ENCODE data around the gene DOCK6.
"Not testable (repeated sequence)": the region's sequence is repeated elsewhere in the genome, so short reads cannot be mapped to it uniquely, and the experiment has no call there.

Gene DOCK6

DNA sequence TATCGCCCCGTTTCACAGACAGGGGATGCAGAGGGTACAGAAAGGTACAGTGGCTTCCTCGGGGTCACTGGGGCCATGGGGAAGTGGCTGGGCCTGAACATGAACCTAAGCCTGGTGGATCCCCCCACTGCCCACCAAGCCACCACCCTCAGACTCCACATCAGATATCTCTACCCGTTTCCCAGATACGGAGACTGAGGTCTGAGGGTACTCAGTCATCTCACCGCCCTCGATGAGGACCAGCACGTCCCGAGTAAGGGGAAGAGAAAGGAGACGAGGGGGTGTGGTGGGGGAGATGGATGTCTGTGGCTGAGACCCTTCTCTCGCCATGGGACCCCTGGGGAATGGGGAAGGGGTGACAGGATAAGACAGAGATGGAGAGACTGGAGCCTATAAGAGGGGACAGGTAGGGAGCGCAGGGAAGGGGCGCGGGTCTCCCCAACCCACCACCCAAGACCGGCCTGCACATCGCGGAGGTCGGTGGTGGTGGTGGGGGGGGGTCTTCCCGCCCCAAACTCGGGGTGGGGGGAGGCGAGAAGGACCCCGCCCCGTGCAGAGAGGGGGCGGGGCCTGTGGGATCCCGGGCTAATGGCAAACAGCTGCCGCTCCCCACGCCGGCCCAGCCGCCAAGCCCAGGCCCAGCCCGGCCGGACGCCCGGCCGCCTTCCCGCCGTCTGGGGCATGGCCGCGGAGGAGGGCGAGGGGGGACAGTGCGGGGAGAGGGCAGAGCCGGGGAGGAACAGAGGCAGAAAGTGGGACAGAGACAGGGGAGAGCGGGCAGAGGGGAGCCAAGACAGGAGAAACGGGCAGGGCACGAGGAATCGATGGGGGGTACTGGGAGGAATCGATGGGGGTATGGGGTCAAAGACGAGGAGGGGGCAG lies 65.7 kb downstream of the DOCK6 start:
- no peak for DNase-seq

DNA sequence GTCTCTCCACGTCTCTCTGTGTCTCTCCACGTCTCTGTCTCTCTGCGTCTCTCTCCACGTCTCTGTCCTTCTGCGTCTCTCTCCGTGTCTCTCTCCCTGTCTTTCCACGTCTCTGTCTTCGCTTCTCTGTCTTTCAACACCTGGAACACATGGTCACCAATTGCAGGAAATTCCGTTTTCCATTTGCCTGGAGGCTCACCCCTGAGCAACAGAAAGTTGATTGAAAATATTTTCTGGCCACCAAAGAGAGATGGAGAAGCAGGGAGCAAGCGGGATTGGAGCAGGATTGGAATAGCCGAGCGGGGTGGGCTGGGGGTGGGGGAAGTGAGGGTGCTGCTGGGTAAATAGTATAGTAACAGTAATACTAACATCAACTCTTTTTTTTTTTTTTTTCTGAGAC lies 66.6 kb downstream of the DOCK6 start:
- DNase-seq, result no peak

DNA sequence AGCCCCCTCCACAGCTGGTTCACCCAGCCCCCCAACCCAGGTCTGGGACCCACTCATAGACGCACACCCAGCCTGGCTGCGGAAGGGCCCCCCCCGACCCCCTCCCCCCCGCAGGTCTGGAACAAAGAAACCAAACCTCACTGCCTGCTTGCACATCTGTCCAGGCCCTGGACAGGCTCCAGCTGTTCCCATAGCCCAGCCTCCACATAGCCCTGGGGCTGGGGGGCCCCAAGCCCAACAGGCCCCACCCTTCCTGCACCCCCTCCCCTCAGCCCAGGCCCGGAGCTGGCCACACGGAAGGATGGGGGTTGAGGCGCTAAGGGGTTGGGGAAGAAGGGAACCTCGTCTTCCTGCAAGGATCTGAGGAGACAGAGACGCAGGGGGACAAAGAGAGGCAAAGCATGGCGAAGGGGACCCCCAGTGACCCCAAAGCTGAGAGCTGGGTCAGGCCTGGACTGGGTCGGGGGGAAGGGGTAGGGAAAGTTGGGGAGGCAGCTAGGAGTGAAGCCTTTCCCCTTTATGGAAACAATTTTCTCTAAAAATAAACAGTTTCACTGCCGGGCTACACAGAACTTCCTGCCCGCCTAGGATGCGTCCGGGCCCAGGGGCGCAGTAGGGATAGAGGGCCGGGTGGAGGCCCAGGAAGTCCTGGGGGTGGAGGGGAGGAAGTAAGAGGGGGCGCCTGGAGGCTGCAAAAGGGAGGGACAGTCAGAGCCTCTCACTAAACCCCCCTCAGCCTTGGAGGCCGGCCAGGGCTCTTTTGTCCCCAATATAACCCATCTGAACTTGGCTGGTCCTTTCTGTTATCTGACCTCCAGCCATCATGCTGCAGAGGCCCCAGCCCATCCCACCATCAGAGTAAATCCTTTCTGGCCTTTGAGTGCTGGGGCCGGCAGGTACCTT lies 67.4 kb downstream of the DOCK6 start:
- DNase-seq, result no peak

DNA sequence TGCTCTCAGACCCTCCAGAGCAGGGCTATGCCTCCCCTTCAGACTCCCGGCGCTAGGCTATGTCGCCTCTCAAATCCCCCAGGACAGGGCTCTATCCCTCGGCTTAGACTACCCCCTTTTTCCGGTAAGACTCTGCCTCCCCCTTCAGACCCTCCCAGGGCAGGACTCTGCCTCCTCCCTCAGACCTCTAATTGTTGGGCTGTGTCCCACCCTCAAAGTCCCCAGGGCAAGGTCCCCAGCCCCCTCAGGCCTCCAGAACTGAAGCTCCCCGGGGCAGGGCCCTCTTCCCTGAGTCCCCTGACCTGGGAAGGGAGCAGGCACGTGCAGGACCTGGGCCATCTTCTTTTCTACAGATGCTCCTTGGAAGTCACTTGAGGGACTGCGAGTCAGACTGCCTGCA lies 68.2 kb downstream of the DOCK6 start:
- no peak for DNase-seq

DNA sequence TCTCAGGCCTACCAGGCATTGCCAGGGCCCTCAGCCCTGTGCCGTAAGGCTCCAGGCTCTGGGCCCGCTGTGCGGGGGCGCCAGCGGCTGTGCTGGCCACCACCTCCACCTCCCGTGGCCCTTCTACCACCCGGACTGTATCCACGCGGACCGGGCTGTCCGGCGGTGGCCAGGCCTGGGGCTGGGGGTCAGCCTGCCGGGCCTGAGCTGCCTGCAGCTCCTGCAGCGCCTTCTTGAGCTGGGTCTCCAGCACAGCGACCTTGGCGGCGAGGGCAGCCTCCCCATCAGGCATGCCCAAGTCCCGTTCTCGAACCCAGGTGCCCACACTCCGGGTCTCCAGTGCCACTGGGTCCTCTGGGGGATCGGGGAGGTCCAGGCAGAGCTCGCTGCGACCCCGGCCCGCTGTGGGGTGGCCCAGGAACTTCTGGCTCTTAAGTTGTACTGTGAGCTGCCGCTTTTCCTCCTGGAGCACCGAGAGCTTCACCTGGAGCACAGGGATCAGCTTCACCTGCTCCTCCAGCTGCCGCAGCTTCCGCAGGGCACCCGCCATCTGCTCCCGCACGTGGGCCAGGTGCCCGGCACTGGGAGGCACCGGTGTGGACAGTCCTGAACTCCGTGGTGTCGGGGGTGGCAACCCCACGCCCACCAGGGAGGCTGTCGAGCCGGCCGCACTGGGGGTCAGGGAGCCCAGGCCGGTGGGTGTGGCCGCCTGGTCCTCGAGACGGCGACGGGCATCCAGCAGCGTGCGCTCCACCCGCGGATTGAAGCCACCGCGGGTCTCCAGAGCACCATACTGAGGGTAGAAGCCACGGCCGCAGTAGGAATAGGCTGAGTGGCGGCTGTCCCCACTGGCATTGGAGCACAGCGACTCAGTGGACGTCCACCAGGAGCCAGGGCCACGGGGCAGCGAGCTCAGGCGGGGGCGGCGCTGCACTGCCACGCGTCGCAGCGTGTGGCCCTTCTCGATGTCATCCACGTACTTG lies 69.1 kb downstream of the DOCK6 start:
- DNase-seq, result no peak

DNA sequence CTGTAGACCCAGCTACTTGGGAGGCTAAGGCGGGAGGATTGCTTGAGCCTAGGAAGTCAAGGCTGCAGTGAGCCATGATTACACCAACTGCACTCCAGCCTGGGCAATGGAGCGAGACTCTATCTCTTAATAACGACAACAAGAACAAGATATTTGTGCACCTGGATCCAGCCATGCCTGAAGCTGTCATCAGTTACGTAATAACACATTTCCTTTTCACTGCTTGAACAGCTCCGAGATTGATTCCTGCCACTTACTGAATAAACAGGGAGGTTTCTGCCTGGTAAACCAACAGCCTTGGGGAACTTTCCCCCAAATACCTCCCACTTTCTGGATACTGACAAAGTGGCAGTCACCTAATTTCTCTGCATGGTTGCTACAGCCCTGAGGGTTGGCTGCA lies 70.4 kb downstream of the DOCK6 start:
- no peak for DNase-seq

DNA sequence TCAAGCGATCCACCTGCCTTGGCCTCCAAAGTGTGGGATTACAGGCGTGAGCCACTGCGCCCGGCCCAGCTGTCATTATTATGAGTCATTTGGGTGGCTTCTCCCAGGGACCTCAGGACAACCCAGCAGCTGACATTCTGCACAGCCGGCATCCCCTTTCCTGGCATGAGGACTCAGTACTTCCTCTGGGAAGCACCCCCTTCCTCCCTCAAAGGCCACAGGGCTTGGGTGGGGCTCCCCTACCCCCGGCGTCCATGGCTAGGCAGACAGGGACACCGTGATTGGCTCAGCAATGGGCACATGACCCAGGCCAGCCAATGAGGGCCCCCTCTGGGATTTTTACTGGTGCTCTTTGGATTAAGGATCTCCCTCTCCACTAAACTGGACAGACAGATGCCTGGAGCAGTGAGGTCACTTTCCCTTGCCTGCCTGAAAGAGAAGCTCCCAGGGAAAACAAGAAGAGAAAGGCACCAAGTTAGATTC lies 71.0 kb downstream of the DOCK6 start:
- DNase-seq, result no peak

DNA sequence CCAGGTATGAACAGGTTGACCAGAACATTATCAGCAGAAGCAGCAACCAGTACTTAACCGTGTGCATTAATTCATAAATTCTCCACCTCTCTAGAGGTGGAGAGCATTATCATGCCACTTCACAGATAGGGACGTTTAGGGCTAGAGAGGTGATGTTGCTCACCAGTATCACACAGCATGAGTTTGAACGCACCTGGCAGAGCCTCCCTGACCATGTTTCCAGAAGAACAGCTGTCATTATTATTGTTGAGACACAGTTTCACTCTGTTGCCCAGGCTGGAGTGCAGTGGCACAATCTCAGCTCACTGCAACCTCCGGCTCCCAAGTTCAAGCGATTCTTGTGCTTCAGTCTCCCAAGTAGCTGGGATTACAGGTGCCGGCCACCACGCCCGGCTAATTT lies 71.8 kb downstream of the DOCK6 start:
- DNase-seq, result no peak

DNA sequence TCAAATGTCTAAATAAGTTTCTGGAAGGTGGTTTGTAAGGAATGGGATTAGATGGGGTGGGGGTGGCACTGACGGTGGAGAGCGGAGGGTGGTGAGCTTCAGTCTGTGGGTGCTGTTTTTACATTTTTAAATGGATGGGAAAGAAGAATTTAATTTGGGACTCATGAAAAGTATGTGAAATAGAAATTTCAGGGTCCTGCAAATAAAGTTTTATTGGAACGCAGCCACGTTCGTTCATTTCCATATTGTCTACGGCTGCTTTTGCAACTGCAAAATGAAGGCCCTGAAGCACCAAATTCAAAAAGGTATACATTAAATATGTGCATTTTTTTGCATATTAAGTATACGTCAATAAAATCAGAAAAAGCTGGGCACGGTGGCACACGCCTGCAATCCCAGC lies 74.9 kb downstream of the DOCK6 start:
- DNase-seq, result no peak

DNA sequence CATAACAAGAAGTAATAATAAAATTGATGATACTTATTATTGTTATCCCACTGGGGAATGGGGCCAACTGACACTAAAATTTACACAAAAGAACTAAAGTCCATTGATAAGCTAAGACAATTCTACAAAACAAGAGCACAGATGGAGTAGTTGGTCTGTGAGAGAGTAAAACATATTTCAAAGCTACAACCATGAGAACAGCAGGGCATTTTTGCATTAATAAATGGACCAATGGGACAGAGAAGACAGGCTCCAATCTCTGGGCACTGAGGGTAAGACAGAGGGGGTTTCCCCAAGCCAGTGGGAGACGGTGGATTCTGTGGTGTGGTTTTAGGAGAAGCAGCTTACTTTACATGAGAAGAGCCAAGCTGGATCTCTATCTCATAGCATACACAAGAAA lies 79.3 kb downstream of the DOCK6 start:
- DNase-seq, result no peak

DNA sequence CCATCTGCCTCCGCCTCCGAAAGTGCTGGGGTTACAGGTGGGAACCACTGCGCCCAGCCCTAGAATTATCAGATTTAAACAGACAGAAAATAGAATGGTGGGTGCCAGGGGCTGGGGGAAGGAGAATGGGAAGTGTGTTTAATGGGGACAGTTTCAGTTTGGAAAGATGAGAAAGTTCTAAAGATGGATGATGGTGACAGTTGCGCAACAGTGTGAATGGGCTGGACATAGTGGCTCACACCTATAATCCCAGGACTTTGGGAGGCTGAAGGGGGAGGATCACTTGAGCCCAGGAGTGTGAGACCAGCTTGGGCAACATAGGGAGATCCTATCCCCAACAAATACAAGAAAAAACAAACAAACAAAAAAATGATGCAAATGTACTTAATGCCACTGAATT lies 80.8 kb downstream of the DOCK6 start:
- no peak for DNase-seq

DNA sequence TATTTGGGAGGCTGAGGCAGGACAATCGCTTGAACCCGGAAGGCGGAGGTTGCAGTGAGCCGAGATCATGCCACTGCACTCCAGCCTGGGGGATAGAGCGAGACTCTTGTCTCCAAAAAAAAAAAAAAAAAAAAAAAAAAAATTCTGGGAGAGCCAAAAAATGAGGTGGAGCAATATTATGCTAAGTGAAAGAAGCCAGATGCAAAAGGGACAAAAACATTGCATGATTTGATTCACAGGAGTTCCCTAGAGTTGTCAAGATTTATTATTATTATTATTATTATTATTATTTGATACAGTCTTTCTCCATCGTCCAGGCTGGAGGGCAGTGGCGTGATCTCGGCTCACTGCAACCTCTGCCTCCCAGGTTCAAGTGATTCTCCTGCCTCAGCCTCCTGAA lies 81.3 kb downstream of the DOCK6 start:
- not testable (repeated sequence) for DNase-seq

DNA sequence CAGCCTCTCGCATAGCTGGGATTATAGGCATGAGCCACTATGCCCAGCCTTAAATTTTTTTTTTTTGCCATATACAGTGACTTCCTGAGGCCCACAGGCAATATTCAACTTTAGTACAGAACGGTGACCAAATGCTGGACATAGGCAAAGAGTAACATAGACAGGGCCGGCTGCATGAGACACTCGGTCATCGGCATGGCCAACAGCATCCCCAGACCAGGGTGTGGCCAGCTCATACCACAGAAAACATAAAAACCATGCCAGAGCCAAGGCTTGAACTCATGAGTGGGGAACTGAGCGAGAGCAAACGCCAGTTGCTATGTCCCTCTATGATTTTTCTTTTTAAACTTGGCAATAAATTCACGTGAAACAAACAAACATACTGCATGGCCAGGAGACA lies 82.0 kb downstream of the DOCK6 start:
- DNase-seq, result no peak

DNA sequence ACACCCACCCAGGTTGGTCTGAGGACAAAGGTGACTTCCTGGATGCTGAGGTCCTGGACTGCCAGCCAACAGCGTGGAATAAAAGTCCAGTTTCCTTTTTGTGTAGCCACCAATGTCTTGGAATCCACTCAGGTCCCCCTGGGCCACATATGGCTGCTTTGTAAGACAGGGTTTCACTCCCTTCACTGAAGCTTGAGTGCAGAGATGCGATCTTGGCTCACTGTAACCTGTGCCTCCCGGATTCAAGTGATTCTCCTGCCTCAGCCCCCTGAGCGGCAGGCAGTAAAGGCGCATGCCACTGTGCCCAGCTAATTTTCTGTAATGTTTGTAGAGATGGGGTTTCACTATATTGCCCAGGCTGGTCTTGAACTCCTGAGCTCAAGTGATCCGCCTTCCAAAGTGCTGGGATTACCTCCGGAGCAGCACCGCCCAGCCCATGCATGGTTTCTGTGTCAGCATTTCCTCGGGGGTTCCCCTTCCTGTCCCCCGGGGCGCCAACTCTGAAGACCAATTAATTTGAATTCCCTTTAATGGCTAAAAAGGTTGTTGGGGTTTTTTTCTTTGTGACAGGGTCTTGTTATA lies 82.5 kb downstream of the DOCK6 start:
- no peak for DNase-seq

DNA sequence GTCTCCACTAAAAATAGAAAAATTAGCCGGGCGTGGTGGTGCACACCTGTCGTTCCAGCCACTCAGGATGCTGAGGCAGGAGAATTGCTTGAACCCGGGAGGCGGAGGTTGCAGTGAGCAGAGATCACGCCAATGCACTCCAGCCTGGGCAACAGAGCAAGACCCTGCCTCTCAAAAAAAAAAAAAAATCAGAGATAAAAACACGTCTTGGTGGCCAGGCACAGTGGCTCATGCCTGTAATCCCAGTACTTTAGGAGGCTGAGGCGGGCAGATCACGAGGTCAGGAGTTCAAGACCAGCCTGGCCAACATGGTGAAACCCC lies 83.2 kb downstream of the DOCK6 start:
- DNase-seq, result not testable (repeated sequence)

DNA sequence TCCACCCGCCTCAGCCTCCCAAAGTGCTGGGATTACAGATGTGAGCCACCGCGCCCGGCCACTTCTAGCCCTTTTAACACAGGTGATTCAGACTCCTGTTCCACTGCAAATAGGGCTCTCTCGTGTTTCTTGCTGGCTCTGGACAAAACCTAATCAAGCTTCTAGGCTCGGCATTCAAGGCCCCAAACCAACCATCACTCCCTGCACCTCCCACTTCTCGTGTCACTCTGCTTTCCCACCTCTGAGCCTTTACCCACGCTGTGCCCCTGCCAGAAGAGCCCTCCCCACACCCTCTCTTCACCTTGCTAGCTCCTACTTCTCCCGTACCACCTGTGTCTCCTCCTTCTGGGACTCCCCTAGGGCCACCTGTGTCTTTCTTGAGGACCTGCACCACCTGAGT lies 84.7 kb downstream of the DOCK6 start:
- no peak for DNase-seq

DNA sequence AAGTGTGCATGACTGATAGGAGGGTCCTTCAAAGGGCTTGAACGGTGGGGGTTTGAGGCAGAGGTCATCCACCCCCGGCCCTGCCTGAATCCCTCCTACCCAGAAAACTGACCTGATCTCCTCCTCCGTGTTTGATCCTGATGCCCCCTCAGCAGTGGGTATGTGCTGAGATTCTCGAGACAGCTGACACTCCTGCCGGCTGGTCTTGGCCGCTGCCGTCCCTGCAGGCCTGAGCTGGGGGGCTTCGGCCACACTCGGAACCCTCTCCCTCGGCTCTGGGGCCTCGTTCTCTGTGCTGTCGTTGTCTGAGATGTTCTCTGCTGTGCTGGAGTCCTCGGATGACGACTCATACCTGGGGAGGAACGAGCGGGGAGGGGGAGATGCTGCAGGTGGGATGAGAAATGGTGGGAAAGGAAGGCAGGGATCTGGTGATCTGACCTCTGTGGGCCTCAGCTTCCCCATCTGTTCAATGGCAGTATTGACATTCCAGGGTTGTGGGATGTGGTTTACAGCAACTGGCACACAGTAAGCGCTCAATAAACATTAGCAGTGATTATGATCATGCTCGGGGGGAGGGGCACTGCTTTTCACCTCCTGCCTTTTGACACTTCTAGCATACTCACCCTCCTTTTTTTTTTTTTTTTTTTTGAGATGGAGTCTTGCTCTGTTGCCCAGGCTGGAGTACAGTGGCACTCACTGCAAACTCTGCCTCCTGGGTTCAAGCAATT lies 85.7 kb downstream of the DOCK6 start:
- DNase-seq, result no peak

DNA sequence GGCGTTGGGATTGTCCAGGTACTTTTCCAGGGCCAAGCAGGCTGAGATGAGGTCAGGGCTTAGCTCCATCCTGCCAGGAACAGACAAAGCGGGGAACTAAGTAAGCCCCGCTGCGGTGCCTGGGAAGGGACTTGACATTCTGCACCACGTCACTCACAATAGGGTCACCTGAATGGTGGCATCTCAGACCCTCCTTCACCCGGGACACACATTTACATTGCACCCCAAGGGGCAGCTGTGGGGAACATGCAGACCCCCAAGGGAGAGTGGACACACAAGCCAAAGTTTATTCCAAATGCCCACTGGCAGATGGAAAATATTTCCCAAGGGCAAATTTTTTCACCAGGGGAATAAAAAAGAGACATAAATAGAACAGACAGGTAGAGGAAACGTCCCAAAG lies 86.4 kb downstream of the DOCK6 start:
- no peak for DNase-seq

DNA sequence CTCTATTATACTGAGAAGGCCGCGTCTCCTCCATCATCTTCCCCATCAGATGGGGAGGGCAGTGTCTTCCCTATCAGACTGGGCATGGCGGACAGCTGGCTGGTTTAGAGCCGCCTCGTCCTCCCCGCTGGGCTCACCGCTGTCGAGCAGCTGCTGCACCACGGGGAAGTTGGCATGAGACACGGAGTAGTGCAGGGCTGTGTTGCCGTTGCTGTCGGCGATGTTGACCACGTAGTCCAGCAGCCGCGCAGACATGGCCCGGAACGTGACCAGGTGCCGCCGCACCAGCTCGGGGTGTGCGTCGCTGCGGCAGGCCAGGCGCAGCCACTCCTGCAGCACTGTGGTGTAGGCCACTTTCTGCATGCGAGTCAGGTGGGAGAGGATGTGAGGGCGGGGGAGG lies 88.0 kb downstream of the DOCK6 start:
- no peak for DNase-seq

DNA sequence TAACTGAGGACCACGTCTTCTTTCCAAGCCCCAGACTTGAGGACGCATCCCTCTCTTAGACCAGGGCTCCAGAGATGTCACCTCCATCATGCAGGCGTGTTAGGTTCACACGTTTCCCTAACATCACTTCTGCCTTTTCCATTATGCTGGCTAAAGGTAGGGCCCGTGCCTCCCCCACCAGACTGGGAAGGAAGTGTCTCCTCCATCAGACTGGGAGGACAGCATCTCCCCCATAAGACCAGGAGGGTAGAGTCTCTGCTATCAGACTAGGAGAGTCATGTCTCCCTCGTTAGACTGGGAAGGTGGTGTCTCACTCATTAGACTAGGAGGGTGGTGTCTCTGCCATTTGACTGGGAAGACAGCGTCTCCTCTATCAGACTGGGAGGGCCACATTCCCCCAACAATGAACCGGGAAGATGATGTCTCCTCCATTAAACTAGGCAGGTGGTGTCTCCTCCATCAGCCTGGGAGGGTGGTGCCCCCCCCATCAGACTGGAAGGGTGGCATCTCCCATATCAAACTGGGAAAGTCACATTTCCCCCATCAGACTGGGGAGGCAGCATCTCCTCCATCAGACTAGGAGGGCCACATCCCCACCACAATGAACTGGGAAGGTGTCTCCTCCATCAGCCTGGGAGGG lies 88.7 kb downstream of the DOCK6 start:
- no peak for DNase-seq

DNA sequence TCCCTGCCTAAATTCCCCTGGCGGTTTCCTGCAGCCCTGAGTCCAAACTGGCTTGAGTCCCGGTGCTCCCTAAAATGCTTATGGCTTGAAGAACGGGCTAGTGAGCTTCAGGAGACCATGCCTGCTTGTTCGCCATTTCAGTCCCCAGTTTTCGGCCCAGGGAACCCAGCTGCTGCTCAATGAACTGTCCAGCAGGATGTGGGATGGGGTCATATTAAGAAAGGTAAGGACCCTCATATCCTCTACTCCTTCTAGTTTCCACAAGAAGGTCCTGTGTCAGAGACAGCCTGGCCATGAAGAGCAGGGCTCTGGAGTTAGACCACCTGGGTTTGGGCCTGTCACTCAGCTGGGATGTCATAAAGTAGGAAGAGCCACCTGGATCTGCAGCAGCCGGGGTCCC lies 89.7 kb downstream of the DOCK6 start:
- no peak for DNase-seq
